Measurements from ENCODE around the gene SPTLC1. TPM values are rescaled to one million over a fixed set of nuclear protein-coding genes. Genes with fewer than 3 reads are reported as not detected.

Gene SPTLC1
- total RNA-seq, 4 donors from 2014 or later: 71.1 to 92.0 (median 89.1) TPM

DNA sequence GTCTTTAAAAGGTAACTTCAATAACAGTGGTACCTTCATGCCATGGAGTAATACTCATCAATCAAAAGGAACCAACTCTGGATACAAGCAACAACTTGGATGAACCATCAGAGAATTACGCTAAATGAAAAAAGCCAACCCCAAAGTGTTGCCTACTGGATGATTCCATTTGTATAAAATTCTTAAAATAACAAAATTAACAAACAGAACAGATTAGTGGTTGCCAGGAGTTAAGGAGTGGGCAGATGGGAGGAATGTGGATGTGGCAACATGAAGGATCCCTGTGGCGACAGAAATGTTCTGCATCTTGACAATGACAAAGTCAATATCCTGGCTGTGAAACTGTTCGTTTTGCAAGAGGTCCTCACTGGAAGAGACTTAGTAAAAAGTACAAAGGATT lies 50.5 kb downstream of the SPTLC1 start:
- TF ChIP-seq, protein P1, sequence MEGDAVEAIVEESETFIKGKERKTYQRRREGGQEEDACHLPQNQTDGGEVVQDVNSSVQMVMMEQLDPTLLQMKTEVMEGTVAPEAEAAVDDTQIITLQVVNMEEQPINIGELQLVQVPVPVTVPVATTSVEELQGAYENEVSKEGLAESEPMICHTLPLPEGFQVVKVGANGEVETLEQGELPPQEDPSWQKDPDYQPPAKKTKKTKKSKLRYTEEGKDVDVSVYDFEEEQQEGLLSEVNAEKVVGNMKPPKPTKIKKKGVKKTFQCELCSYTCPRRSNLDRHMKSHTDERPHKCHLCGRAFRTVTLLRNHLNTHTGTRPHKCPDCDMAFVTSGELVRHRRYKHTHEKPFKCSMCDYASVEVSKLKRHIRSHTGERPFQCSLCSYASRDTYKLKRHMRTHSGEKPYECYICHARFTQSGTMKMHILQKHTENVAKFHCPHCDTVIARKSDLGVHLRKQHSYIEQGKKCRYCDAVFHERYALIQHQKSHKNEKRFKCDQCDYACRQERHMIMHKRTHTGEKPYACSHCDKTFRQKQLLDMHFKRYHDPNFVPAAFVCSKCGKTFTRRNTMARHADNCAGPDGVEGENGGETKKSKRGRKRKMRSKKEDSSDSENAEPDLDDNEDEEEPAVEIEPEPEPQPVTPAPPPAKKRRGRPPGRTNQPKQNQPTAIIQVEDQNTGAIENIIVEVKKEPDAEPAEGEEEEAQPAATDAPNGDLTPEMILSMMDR (IDR thresholded peaks at IDR 0.05): no peak
- DNase-seq (ENCODE audit: low spot score): no peak
- ATAC-seq (ENCODE audit: low FRiP score): no peak

DNA sequence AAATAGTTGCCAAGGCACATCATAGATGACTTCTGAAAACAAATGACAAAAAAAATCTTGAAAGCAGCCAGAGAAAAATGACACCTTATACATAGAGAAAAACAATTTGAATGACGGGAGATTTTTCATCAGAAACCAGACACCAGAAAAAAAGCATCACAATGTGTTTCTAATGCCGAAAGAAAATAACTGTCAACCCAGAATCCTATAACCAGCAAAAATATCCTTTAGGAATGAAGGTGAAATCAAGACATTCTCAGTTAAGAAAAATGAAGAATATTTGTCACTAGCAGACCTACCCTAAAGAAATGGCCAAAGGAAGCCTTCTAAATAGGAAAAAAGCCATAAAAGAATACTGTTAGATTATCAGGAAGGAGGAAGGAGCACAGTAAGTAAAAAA lies 54.0 kb downstream of the SPTLC1 start:
- DNase-seq (ENCODE audit: low spot score) (no peak), ATAC-seq (ENCODE audit: low FRiP score) (no peak)
- TF ChIP-seq, protein P1 (IDR thresholded peaks at IDR 0.05): no peak

DNA sequence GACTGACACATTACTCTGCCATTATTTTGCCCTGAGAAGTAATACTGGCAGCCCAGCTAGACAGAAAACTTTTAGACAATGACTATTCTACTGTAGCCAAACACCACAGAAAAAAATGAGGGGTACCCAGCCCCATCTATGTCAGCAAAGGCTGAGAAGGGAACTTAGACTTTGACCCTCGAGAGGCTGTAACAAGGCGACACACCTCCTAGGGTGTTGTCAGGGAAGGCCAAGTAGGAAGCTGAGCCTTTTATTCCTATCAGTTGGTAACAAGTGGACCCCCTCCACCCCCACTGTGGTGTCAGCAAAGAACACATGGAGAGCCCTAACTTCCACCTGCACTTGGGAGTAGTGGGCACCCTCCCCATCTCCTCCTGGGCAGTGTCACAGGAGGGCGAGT lies 55.6 kb downstream of the SPTLC1 start:
- TF ChIP-seq, protein P1 (IDR thresholded peaks at IDR 0.05): no peak
- ATAC-seq (ENCODE audit: low FRiP score) (no peak), DNase-seq (ENCODE audit: low spot score) (no peak)

DNA sequence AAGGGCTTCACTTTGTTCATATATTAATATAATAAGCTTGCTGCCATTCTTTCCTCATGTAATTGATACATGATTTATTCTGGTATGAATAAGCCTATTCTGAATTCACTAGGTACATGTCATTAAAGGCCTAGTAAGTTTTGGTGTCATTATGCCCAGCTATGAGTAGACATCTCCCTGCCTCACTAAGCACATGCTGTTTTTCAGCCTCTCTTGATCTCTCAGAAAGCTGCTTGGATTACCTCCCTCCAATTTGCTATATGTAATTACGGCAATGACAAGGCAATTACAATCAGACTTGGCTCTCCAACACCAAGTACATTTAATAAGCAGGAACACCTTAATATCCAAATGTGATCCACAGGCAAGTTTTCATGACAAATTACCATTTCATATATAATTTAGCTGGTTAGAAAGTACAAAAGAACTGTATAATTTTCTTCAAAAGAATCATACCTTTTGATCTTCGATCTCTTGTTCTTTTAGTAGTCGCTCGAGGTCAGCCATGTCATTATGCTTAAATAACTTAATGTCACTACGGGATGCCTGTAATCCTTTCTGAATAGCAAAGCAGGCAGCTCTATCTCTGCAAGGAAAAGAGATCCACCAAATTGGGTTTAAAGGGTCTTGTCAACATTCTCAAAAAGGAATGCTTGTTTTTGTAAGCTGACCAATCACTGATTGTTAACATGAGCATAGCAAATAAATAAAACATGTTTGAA lies 56.3 kb downstream of the SPTLC1 start:
- TF ChIP-seq, protein P1 (IDR thresholded peaks at IDR 0.05): no peak
- no peak for ATAC-seq (ENCODE audit: low FRiP score)
- DNase-seq (ENCODE audit: low spot score): no peak

DNA sequence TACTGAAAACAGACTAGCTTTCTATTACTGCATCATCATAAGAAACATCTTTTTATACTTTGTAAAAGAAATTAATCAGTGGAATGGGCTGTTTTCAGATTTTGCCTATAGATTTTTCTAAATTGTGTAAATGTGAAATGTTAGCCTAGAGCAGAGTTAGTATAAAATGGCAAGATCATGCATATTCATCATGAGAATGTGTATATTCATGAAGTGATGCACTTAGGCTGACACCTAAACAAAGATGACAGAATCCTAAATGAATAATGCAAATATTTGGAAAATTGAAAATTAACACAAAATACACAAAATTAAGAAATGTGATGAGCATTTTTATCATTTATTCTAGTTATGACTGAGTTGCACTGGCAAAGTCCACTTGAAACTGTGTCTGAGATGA lies 57.2 kb downstream of the SPTLC1 start:
- TF ChIP-seq, protein P1 (IDR thresholded peaks at IDR 0.05): no peak
- DNase-seq (ENCODE audit: low spot score) (no peak), ATAC-seq (ENCODE audit: low FRiP score) (no peak)

DNA sequence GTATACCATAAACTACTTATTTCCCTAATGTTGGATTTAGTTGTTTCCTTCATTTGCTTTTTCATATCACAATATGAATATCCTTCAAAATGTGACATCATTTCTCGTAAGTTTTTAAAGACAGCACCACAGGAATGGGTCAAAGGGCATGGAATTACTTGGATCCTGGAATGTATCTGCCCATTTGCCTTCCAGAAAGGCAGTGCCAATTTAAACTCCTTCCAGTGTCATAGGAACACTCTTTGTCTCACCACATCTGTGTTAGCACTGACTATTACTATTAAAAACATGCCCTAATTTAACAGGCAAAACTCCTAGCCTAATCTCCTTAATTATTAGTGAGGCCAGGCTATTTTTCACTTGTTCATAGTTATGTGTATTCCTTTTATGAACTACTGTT lies 58.0 kb downstream of the SPTLC1 start:
- ATAC-seq (ENCODE audit: low FRiP score) (no peak), DNase-seq (ENCODE audit: low spot score) (no peak)
- TF ChIP-seq, protein P1 (IDR thresholded peaks at IDR 0.05): no peak

DNA sequence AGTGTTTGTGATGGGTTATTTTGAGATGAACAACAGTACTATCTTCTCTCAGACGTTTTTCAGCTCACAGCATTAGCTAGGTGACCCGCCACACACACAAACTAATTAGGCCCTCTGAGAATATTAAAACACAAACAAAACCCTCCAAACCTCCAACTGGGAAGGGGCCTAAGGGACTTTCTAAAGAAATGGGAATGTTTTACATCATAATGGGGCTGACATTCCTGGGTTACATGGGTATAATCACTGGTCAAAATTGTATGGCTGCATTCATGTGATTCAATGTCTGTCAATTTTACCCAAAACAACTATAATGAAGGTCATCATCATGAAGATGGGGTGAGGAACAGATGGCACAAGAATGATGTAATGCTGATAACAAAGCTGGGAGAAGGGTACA lies 59.6 kb downstream of the SPTLC1 start:
- no peak for ATAC-seq (ENCODE audit: low FRiP score)
- DNase-seq (ENCODE audit: low spot score): no peak
- TF ChIP-seq, protein P1 (IDR thresholded peaks at IDR 0.05): no peak
